ENCODE data around the gene LIPH.

Gene LIPH

GRCh38 chr3:185539934-185540333 is 12.5 kb downstream of the LIPH start:
- DNase-seq (ENCODE audit: low read depth in 2 of 2), result no peak

- DNase-seq (ENCODE audit: low read depth in 2 of 2), result peak; percentile 20 to 24
Observed at GRCh38 chr3:185537369-185537970, 14.9 kb downstream of the LIPH start.

- no peak for DNase-seq (ENCODE audit: low read depth in 2 of 2)
Observed at GRCh38 chr3:185534511-185534910, 17.9 kb downstream of the LIPH start.

GRCh38 chr3:185532901-185533300 is 19.5 kb downstream of the LIPH start:
- no peak for DNase-seq (ENCODE audit: low read depth in 2 of 2)

- DNase-seq (ENCODE audit: low read depth in 2 of 2), result no peak
Observed at GRCh38 chr3:185530856-185531255, 21.5 kb downstream of the LIPH start.

GRCh38 chr3:185528532-185528931 is 23.9 kb downstream of the LIPH start:
- DNase-seq (ENCODE audit: low read depth in 2 of 2), result no peak

GRCh38 chr3:185527364-185527763 is 25.0 kb downstream of the LIPH start:
- DNase-seq (ENCODE audit: low read depth in 2 of 2), result no peak

- DNase-seq (ENCODE audit: low read depth in 2 of 2), result no peak
Observed at GRCh38 chr3:185526349-185526951, 25.9 kb downstream of the LIPH start.

- DNase-seq (ENCODE audit: low read depth in 2 of 2), result no peak
Observed at GRCh38 chr3:185521349-185522138, 30.8 kb downstream of the LIPH start.

GRCh38 chr3:185519021-185519420 is 33.4 kb downstream of the LIPH start:
- no peak for DNase-seq (ENCODE audit: low read depth in 2 of 2)

GRCh38 chr3:185517387-185518130 is 34.8 kb downstream of the LIPH start:
- no peak for DNase-seq (ENCODE audit: low read depth in 2 of 2)

- DNase-seq (ENCODE audit: low read depth in 2 of 2), result no peak
Observed at GRCh38 chr3:185511711-185512110, 40.7 kb downstream of the LIPH start.

- DNase-seq (ENCODE audit: low read depth in 2 of 2), result no peak
Observed at GRCh38 chr3:185508335-185508991, 43.9 kb downstream of the LIPH start.

- DNase-seq (ENCODE audit: low read depth in 2 of 2), result no peak
Observed at GRCh38 chr3:185507883-185508282, 44.5 kb downstream of the LIPH start.

GRCh38 chr3:185504636-185505035 is 47.8 kb downstream of the LIPH start:
- no peak for DNase-seq (ENCODE audit: low read depth in 2 of 2)

GRCh38 chr3:185503521-185503920 is 48.9 kb downstream of the LIPH start:
- DNase-seq (ENCODE audit: low read depth in 2 of 2), result no peak

GRCh38 chr3:185502987-185503386 is 49.4 kb downstream of the LIPH start:
- no peak for DNase-seq (ENCODE audit: low read depth in 2 of 2)

GRCh38 chr3:185498503-185499396 is 53.6 kb downstream of the LIPH start, which contains the start of gene TMEM41A:
Gene TMEM41A (minus strand): TSS chr3:185499035. CDS start chr3:185498961, 74 bp downstream.
- DNase-seq (ENCODE audit: low read depth in 2 of 2), result peak; percentile 82 to 92

GRCh38 chr3:185490241-185490640 is 62.1 kb downstream of the LIPH start:
- no peak for DNase-seq (ENCODE audit: low read depth in 2 of 2)

GRCh38 chr3:185489462-185489861 is 62.9 kb downstream of the LIPH start:
- DNase-seq (ENCODE audit: low read depth in 2 of 2), result no peak

- DNase-seq (ENCODE audit: low read depth in 2 of 2), result no peak
Observed at GRCh38 chr3:185488465-185488864, 63.9 kb downstream of the LIPH start.
